IMR-90 (cell line): ENCODE data around the gene VPS26A. TPM values are rescaled to one million over a fixed set of nuclear protein-coding genes. Genes with fewer than 3 reads are reported as not detected.

Source experiments
- ATAC-seq: fragments of 200-7000 bp; cut with Tn5 transposase; 2 replicates; pipeline ENCODE4 v1.9.1; 2020; ENCODE audit warnings: low read depth, mild to moderate bottlenecking, moderate library complexity
- BruUV-seq: library from RNA; stranded (reverse); fragments of 400-500 nt; replicated peaks from 2 replicates; lab custom pipeline; 2021; lab: Mats Ljungman, UMichigan
- CTCF ChIA-PET: fragments of 300-600 bp; formaldehyde crosslinking; extraction: SDS; loops from one replicate; lab custom pipeline; 2021; ENCODE audit warnings: antibody characterized with exemption; lab: Yijun Ruan, JAX
- POLR2A ChIA-PET: fragments of 300-600 bp; sonication (Branson Sonifier 250); formaldehyde crosslinking; loops from one replicate; lab custom pipeline; 2022; ENCODE audit warnings: antibody characterized with exemption; ENCODE audit not compliant: unreplicated experiment; lab: Charles Lee
- DNase-seq: peaks from one replicate; pipeline ENCODE4 v3.0.0; 2013
- H2AFZ ChIP-seq: replicated peaks from 2 replicates; pipeline ENCODE3; 2013; ENCODE audit warnings: low read length, mild to moderate bottlenecking; ENCODE audit not compliant: poor library complexity
- H2AK5ac ChIP-seq: 2 replicates; pipeline ENCODE4 v1.6.1; 2013; ENCODE audit warnings: low read depth, low read length, inconsistent platforms
- H2AK9ac ChIP-seq: replicated peaks from 2 replicates; pipeline ENCODE3; 2013; ENCODE audit warnings: mild to moderate bottlenecking, low read depth, low read length, moderate library complexity; ENCODE audit not compliant: poor library complexity
- H2BK120ac ChIP-seq: 2 replicates; pipeline ENCODE4 v1.6.1; 2013; ENCODE audit warnings: low read depth, low read length, inconsistent platforms
- H2BK15ac ChIP-seq: 3 replicates; pipeline ENCODE4 v1.6.1; 2013; ENCODE audit warnings: low read depth, low read length, inconsistent platforms
- H2BK20ac ChIP-seq: 2 replicates; pipeline ENCODE4 v1.6.1; 2013; ENCODE audit warnings: low read depth, mild to moderate bottlenecking, inconsistent platforms, low read length, moderate library complexity
- H2BK5ac ChIP-seq: 2 replicates; pipeline ENCODE4 v1.6.1; 2013; ENCODE audit warnings: mild to moderate bottlenecking, low read depth, low read length, inconsistent platforms; ENCODE audit not compliant: poor library complexity, severe bottlenecking
- H3K14ac ChIP-seq: replicated peaks from 2 replicates; pipeline ENCODE4 v1.6.1; 2013; ENCODE audit warnings: low read depth, low read length, inconsistent platforms
- H3K18ac ChIP-seq: 2 replicates; pipeline ENCODE4 v1.6.1; 2013; ENCODE audit warnings: low read depth, low read length, control low read depth
- H3K23ac ChIP-seq: 2 replicates; pipeline ENCODE4 v1.6.1; 2013; ENCODE audit warnings: low read depth, low read length, inconsistent platforms
- H3K27ac ChIP-seq: 2 replicates; pipeline ENCODE4 v1.5.1; 2013; ENCODE audit warnings: mild to moderate bottlenecking, control low read depth, low read length; ENCODE audit not compliant: insufficient read depth
- H3K27me3 ChIP-seq: 2 replicates; pipeline ENCODE4 v1.6.1; 2013; ENCODE audit warnings: low read length; ENCODE audit not compliant: control insufficient read depth, insufficient read depth
- H3K36me3 ChIP-seq: 2 replicates; pipeline ENCODE4 v1.6.1; 2013; ENCODE audit warnings: low read length, mixed read lengths; ENCODE audit not compliant: control insufficient read depth, insufficient read depth
- H3K4ac ChIP-seq: 2 replicates; pipeline ENCODE4 v1.6.1; 2013; ENCODE audit warnings: low read depth, low read length, inconsistent platforms
- H3K4me1 ChIP-seq: 2 replicates; pipeline ENCODE4 v1.6.1; 2013; ENCODE audit warnings: low read length, mixed read lengths; ENCODE audit not compliant: control insufficient read depth, insufficient read depth
- H3K4me2 ChIP-seq: 2 replicates; pipeline ENCODE4 v1.6.1; 2013; ENCODE audit warnings: low read depth, mild to moderate bottlenecking, control low read depth, low read length, moderate library complexity
- H3K4me3 ChIP-seq: 2 replicates; pipeline ENCODE4 v1.5.1; 2013; ENCODE audit warnings: low read depth, mild to moderate bottlenecking, control low read depth, low read length, moderate library complexity; ENCODE audit not compliant: insufficient read depth
- H3K56ac ChIP-seq: 2 replicates; pipeline ENCODE4 v1.6.1; 2013; ENCODE audit warnings: low read length, inconsistent platforms; ENCODE audit not compliant: insufficient read depth; ENCODE audit errors: extremely low read depth
- H3K79me1 ChIP-seq, 2 experiments: 2 replicates each; pipeline ENCODE4 v1.6.1; 2013; ENCODE audit warnings: low read length in 2 of 2, inconsistent platforms in 1 of 2, low read depth in 1 of 2
- H3K9ac ChIP-seq: 2 replicates; pipeline ENCODE4 v1.6.1; 2013; ENCODE audit warnings: low read depth, low read length, control low read depth
- H3K9me1 ChIP-seq: 2 replicates; pipeline ENCODE4 v1.6.1; 2013; ENCODE audit warnings: low read length, inconsistent platforms; ENCODE audit not compliant: insufficient read depth
- H3K9me3 ChIP-seq: 2 replicates; pipeline ENCODE4 v1.6.1; 2013; ENCODE audit warnings: low read length; ENCODE audit not compliant: control insufficient read depth, insufficient read depth
- H4K20me1 ChIP-seq: 2 replicates; pipeline ENCODE4 v1.6.1; 2013; ENCODE audit warnings: low read length, inconsistent platforms; ENCODE audit not compliant: insufficient read depth
- H4K5ac ChIP-seq: 2 replicates; pipeline ENCODE4 v1.6.1; 2013; ENCODE audit warnings: mild to moderate bottlenecking, low read depth, low read length, control low read depth
- H4K8ac ChIP-seq, 2 experiments: 2 replicates each; pipeline ENCODE4 v1.6.1; 2013; ENCODE audit warnings: low read depth in 2 of 2, low read length in 2 of 2, control low read depth in 1 of 2, inconsistent platforms in 1 of 2
- H4K91ac ChIP-seq: 2 replicates; pipeline ENCODE4 v1.6.1; 2013; ENCODE audit warnings: low read depth, low read length, inconsistent platforms; ENCODE audit not compliant: insufficient read depth
- BHLHE40 ChIP-seq: fragments of 150-350 bp; IDR thresholded peaks from 2 replicates; pipeline ENCODE4 v1.6.1; 2016; ENCODE audit warnings: mild to moderate bottlenecking, low read depth, low read length
- CEBPB ChIP-seq: IDR thresholded peaks from 2 replicates; pipeline ENCODE4 v1.6.1; 2012; ENCODE audit warnings: low read depth, low read length, improper control_type of control experiment
- SMC3 ChIP-seq: fragments of 150-350 bp; IDR thresholded peaks from 2 replicates; pipeline ENCODE4 v1.6.1; 2016; ENCODE audit warnings: low read depth, mild to moderate bottlenecking, antibody characterized with exemption, low read length, moderate library complexity
- WGBS, 2 experiments: methylation state at CpG; one replicate each; pipeline versions ENCODE4 v1.1.5 to v1.1.7; 2013; ENCODE audit warnings: missing lambda C conversion rate in 2 of 2; ENCODE audit not compliant: insufficient read length in 1 of 2; ENCODE audit errors: extremely low coverage in 2 of 2; 5-methylcytosine and 5-hydroxymethylcytosine counted together
- dilution Hi-C: fragments of 300-500 bp; cut with HindIII; formaldehyde crosslinking; loops from one replicate; pipeline ENCODE4 v1.14.3; 2018; ENCODE audit warnings: low sequenced_read_pairs; ENCODE audit not compliant: unreplicated experiment
- in situ Hi-C: fragments of 300-500 bp; cut with MboI; formaldehyde crosslinking; loops from 3 replicates; pipeline ENCODE4 v1.14.3; 2019; ENCODE audit warnings: low sequenced_read_pairs, inconsistent platforms, mixed read lengths
- intact Hi-C: fragments of 100-400 bp; cut with micrococcal nuclease; formaldehyde crosslinking; loops from 2 replicates; pipeline ENCODE4 v1.10.0; 2022
- polyA plus RNA-seq, 3 experiments: library from polyadenylated mRNA; depleted of rRNA; stranded (reverse); fragments of >200 nt; gene quantifications; 2 replicates each; pipeline ENCODE4 v1.2.3, GENCODE V29; 2012; ENCODE audit warnings: low replicate concordance in 1 of 3
- total RNA-seq: library from RNA; depleted of rRNA; stranded (reverse); fragments of >200 nt; gene quantifications from 2 replicates; pipeline ENCODE4 v1.2.3, GENCODE V29; 2012

VPS26A gene
- total and polyA plus RNA-seq, 2 of the 4 experiments (the other 2 are of a cell fraction), result 7.2 to 18.7 TPM

- in situ Hi-C loops, result no loop called here
- H4K8ac ChIP-seq, result no peak overlapping the region
- H2AK9ac ChIP-seq, result no peak overlapping the region
- no CpG with 5 or more reads among the region's 2 CpGs for WGBS, 2 experiments
- peaks cover 2 to 35% of the 10 kb centered on the region in 2 experiments; a peak in 3 of 4 replicates for H3K79me1 ChIP-seq
- no peaks in the 10 kb centered on the region for H3K27me3 ChIP-seq
- no peak overlapping the region for H3K23ac ChIP-seq
- 0 out of 2 replicates have a peak, but pooled peaks cover 3% of the 10 kb centered on the region for H4K20me1 ChIP-seq
- H2BK5ac ChIP-seq, result peak overlapping the region; percentile 15
- H3K4me2 ChIP-seq, result peak overlapping the region; percentile 49; the same call in 1 of the 2 replicates
- H4K91ac ChIP-seq, result no peak overlapping the region
- dilution Hi-C loops, result no loop called here
- no peak overlapping the region for H2AFZ ChIP-seq
- no peak overlapping the region for H3K14ac ChIP-seq
- H2BK15ac ChIP-seq, result no peak overlapping the region
- H3K9me1 ChIP-seq, result no peaks in the 10 kb centered on the region; the same call in 1 of the 2 replicates
- H2BK120ac ChIP-seq, result no peak overlapping the region
- no peak overlapping the region for H3K4me3 ChIP-seq
- no peak overlapping the region for H3K9ac ChIP-seq
- H3K36me3 ChIP-seq, result peaks cover 12% of the 10 kb centered on the region
- no peak overlapping the region for H3K56ac ChIP-seq
- intact Hi-C loops, result no loop called here
- no peak overlapping the region for H3K18ac ChIP-seq
- H2AK5ac ChIP-seq, result no peak overlapping the region
- H2BK20ac ChIP-seq, result no peak overlapping the region
- DNase-seq, result peak; percentile 45
- TF ChIP-seq BHLHE40 (peak; percentile 58), SMC3 (no peak), CEBPB (peak; percentile 49; the same call in 1 of the 2 replicates)
- no peak overlapping the region for H4K5ac ChIP-seq
- H3K27ac ChIP-seq, result no peak overlapping the region
- H3K4me1 ChIP-seq, result peaks cover 6% of the 10 kb centered on the region
- ChIA-PET CTCF (interaction anchor here (0.6 kb wide), 1 partner anchor 236 kb away, joined by 7 read pairs; no protein-coding TSS in a partner anchor), POLR2A (no interaction called here)
- no peaks in the 10 kb centered on the region for H3K9me3 ChIP-seq
- no TSS peak for BruUV-seq
- no peak overlapping the region for H3K4ac ChIP-seq
- peak; percentile 81 for ATAC-seq
Measured at GRCh38 chr10:69160809-69161241, 36.8 kb downstream of the VPS26A start.
